GM18868 (cell line): ENCODE results near the gene TIMM21.

Experiments
- ATAC-seq: cut with Tn5 transposase; IDR thresholded peaks from one replicate; pipeline ENCODE4 v1.9.1; 2021; ENCODE audit warnings: mild to moderate bottlenecking, moderate library complexity; ENCODE audit not compliant: unreplicated experiment

Gene TIMM21

DNA sequence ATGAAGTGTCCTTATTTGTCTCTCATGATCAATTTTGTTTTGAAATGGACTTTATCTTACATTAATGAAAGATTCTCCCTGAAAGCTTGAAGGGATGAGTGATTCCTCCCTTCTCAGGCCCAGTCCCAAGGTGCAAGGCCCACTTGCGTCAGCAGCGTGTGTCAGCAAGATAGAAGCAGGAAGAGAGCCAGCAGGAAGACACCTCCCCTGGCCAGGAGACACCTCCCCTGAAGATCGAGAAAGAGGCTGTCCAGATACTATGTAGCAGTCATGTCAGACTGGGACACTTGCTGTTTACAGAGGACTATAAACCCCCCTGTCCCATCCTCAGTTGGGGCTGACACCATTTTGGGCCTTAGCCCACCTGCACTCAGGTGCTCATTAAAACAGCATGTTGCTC lies 38.3 kb downstream of the TIMM21 start:
- no peak for ATAC-seq

DNA sequence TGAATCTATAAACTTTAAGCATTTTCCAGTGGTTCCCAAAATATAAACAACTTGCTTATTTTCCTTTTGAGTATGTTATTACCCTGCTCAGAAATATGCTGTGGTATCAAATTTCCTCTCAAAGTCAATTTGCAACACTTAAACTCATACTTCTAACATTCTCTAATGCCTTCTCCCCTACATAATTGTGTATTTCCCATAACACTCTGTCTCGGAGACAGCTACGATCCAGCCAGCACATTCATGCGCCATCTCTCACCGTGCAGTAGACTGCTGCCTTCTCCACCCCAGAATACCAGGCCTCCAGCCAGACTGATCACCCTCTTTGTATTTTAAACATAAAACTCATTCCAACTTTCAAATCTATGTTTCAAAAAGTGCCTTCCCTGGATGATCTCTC lies 41.8 kb downstream of the TIMM21 start:
- ATAC-seq = no peak

DNA sequence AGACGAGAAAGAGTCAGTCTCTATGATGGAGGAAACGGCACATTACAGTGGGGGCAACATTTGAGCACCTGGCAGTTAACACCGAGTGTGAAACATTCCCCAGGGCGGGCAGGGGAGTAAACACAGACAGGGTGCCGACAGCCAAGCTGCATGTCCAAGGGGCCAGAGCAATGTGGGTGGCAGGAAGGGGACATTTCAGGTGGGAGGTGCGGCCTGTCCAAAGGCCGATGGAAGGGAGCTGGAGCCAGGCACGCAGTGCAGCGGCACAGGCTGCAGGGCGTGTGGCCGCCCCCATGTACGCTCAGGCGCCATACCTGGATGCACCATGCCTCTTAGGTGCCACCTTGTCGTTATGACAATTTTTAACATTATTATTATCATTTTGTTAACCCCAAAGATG lies 43.3 kb downstream of the TIMM21 start:
- no peak for ATAC-seq

DNA sequence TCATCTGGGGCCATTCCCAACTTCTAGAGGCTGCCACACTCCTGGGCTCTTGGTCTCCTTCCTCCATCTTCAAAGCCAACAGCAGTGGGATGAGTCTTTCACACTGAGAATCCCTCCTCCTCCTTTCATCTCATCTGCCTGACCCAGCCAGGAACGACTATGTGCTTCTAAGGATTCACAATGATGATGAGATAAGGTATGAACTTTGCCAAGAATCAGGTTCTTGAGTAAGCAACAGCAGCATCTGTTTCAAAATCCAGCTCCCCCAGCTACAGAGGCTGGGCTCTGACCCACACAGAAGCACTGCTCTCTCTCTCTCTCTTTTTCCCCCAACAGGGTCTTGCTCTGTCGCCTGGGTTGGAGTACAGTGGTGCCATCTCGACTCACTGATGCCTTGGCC lies 46.4 kb downstream of the TIMM21 start:
- ATAC-seq = no peak

DNA sequence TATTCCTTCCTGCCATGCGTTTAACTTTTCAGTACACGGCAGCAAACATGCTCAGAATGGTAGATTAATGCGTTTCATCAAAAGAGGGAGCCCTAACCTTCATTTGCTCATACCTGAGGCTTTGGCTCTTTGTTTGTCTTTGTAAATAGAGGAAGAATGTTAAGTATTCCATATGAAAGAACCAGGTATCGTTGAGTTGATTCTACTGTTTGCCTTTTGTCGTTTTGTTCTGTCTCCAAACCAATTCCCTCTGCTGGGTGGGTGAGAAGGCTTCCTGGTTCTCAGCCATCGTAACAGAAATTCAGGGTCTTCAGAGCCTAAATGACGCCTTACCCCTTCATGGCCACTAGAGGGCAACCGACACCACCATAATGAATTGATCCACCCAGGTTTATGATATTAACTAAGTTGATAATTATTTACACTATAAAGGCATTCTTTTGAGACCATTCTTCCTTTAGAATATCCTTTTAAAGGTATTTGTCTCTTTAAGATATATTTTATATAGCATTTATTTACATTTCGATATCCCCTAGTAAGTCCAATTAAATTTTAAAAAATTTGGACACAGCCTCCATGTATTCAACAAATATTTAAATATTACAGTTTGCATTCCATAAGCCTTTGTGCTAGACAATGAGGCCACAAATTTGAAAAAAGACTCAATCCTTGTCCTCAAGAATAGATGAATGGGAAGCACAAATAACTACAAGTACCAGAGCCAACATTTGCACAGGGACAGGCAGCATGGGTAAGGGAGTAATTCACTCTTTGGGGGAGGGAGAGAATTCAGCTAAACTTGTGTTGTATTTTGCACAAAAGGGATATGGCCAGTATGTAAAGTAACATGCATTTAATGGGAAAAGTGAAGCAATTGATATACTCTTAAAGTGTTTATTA lies 48.1 kb downstream of the TIMM21 start:
- peak; percentile 91 for ATAC-seq

DNA sequence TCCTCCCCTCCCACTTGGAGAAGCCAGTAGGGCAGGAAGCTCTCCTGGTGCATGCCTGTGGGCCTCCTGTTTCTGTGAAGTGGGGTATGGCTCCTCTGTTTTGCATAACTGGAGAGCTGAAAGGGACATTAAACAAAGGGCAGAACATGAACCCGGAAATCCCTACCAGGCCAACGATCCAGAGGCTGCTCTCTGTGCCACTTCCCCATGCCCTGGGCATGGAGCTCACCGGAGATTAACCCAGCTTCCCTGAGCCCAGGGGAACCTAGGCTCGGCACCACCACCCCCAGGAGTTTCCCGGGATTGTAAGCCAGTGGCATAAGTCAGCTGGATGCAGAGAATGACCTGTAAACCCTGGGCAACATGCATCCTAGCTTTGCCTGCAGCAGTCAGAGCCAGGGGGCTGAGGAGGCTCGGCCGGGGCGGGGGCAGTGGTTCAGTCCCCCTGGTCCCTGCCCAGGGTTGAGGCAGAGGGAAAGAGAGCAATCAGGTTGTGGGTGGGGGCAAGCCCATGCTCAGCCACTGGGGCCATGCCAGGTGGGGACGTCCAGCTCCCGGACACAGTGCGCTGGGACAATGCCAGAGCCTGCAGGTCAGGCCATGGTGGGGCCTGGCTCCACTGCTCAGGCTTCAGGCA lies 49.5 kb downstream of the TIMM21 start:
- ATAC-seq = no peak

DNA sequence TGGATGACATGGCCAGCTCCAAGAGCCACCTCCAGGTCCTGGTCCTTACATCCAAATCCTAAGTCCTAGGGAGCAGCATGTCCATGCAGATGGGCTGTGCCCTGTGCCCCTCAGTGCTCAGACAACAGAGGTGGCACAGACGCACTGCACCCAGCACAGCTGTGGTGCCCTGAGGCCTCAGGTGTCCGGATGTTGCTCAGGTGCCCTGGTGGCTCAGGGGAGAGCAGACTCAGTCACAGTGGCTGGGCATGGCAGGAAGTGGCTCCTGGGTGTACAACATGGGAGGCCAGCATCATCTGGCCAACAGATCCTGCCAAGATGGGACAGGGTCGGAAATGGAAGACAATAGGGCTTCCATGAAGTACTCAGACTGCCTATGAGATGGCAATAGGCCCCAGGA lies 50.1 kb downstream of the TIMM21 start:
- no peak for ATAC-seq

DNA sequence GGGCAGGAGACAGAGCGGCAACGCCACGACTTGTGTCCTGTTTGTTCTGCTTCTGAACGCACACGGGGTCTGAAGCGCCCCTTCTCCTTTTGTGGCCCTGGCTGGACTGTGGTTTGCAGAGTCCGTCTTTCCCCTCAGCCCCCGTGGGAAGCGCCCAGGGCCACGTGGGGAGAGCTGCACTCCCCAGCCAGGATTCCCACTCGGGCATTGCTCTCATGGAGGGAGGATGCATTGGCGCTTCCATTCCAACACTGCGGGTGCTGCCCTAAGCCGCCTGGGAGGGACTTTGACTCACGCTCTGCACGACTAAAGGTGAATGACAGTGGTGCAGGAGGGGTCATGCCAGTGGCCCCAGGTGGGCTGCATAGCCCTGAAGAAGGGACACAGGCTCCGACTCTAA lies 52.5 kb downstream of the TIMM21 start:
- ATAC-seq = no peak

DNA sequence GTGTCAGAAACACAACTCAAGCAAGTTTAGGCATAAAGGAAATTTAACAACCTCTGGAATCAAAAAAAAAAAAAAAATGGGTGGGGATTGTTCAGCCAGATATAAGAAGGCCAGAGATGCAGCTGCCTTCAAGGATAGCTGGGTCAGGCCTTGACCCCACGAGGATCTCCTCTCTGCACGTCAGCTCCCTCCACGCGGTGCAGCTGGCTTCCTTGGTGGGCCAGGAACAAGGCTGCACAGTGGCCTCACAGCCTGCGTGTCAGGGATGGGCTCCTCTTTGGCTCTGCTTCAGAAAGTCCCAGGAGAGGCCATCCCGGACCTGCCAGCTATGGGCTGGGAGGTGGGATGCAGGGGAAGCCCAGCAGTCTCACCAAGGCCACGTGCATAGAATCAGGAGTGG lies 55.5 kb downstream of the TIMM21 start:
- no peak for ATAC-seq

DNA sequence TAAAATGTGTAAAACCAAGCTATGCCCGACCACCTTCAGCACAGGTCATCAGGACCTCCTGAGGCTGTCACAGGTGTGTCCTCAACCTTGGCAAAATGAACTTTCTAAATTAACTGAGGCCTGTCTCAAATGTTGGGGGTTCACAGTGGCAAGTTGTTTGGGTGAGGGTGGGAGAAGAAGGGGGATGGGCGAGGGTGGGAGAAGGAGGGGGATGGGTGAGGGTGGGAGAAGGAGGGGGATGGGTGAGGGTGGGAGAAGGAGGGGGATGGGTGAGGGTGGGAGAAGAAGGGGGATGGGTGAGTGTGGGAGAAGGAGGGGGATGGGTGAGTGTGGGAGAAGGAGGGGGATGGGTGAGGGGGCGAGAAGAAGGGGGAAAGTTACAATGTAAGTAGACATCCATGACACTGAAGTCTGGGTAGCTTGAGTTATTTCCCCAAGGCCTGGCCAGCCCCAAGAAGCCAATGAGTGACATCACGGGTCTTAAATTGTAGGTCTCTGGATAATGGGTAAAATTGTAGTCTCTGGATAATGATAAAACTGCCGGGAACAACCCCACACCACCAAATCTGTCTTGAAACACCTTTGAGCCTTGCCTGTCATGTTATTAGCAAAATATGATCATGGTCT lies 56.3 kb downstream of the TIMM21 start:
- ATAC-seq = no peak
